SK-N-SH treated with all-trans-retinoic acid at 6 μM for 48 hours (cell line): ENCODE data around the gene MSRB3.

Experiments used
- ARNTL ChIP-seq: fragments of 450-650 bp; formaldehyde crosslinking; IDR thresholded peaks from 2 replicates; pipeline ENCODE4 v1.5.0; 2020; ENCODE audit warnings: low read depth, mild to moderate bottlenecking, moderate library complexity, borderline replicate concordance
- SNAI2 ChIP-seq: fragments of 250-450 bp; sonication (Bioruptor Pico); IDR thresholded peaks from 2 replicates; pipeline ENCODE4 v1.5.0; 2020; ENCODE audit warnings: mild to moderate bottlenecking, moderate library complexity
- TSHZ2 ChIP-seq: fragments of 250-450 bp; sonication (Bioruptor Pico); IDR thresholded peaks from 2 replicates; pipeline ENCODE4 v1.5.0; 2020; ENCODE audit warnings: mild to moderate bottlenecking, moderate library complexity
- ZNF8 ChIP-seq: fragments of 450-650 bp; formaldehyde crosslinking; IDR thresholded peaks from 2 replicates; pipeline ENCODE4 v1.5.0; 2020; ENCODE audit warnings: mild to moderate bottlenecking, moderate library complexity
- TF ChIP-seq, protein P1 (sequence below): fragments of 250-450 bp; sonication (Bioruptor Pico); IDR thresholded peaks from 2 replicates; pipeline ENCODE4 v1.5.1; 2020; ENCODE audit warnings: low read depth, mild to moderate bottlenecking, moderate library complexity

DNA sequence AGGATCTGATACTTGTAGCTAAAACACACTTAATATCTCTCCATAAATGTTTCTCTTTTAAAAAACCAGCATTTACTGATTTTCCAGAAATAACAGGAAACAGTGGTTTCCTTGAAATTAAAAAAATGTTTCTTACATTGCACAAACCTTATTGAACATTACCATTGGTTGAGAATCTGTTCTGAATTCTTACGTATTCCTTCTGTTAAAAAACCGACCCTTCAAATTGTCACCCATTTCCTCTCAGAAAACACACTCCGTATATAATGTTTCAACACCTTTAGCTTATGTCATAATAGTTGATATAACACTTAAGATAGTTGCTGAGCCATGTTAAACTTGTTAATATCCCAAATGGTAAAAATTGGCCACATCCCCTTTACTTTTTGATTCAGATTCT, 51.2 kb downstream of the MSRB3 start:
- TF ChIP-seq ZNF8 (no peak), TSHZ2 (CRISPR knock-in tag) (no peak), ARNTL (CRISPR knock-in tag) (no peak), SNAI2 (CRISPR knock-in tag) (no peak)
- TF ChIP-seq, protein P1, sequence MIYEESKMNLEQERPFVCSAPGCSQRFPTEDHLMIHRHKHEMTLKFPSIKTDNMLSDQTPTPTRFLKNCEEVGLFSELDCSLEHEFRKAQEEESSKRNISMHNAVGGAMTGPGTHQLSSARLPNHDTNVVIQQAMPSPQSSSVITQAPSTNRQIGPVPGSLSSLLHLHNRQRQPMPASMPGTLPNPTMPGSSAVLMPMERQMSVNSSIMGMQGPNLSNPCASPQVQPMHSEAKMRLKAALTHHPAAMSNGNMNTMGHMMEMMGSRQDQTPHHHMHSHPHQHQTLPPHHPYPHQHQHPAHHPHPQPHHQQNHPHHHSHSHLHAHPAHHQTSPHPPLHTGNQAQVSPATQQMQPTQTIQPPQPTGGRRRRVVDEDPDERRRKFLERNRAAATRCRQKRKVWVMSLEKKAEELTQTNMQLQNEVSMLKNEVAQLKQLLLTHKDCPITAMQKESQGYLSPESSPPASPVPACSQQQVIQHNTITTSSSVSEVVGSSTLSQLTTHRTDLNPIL (CRISPR knock-in tag) = no peak
